Ovary (tissue), 3 donors: Measurements from ENCODE around the gene EID2.

ENCODE experiments used
- CTCF ChIP-seq, 3 donors: fragments of 450-650 bp in 2 of 3; fragments of 200-600 bp in 1 of 3; IDR thresholded peaks; one replicate each; pipeline versions ENCODE4 v1.5.1 to v1.8.0; 2016 to 2022; ENCODE audit warnings: antibody characterized with exemption in 3 of 3, mild to moderate bottlenecking in 1 of 3
- POLR2A ChIP-seq: fragments of 450-650 bp; IDR thresholded peaks from one replicate; pipeline ENCODE4 v1.6.1; 2017; ENCODE audit warnings: antibody characterized with exemption, mild to moderate bottlenecking, moderate library complexity
- donor health status: DM: no; HTN: no; CAD: no.

- TF ChIP-seq CTCF (IDR thresholded peaks at IDR 0.05): no peak
- no peak for TF ChIP-seq POLR2A
Observed at GRCh38 chr19:39517432-39517831, 22.5 kb downstream of the EID2 start.
